GM10248 (cell line): ENCODE results near the gene NLGN1.

Experiments
- CTCF ChIA-PET: fragments of 300-600 bp; sonication (Branson Sonifier 250); formaldehyde crosslinking; extraction: SDS; loops from one replicate; lab custom pipeline; 2021; ENCODE audit warnings: antibody characterized with exemption; lab: Yijun Ruan, JAX
- POLR2A ChIA-PET: fragments of 350-650 bp; sonication (Branson Sonifier 250); formaldehyde crosslinking; extraction: SDS; loops from one replicate; lab custom pipeline; 2020; ENCODE audit warnings: antibody characterized with exemption; lab: Yijun Ruan, JAX
- DNase-seq: peaks from one replicate; pipeline ENCODE4 v3.0.0; 2012; ENCODE audit errors: extremely low spot score
- TF ChIP-seq, protein P1 (sequence below): IDR thresholded peaks from 2 replicates; pipeline ENCODE4 v1.5.1; 2012; ENCODE audit warnings: mild to moderate bottlenecking, low read depth; ENCODE audit errors: extremely low read depth, missing control alignments, control extremely low read depth

NLGN1 gene

DNA sequence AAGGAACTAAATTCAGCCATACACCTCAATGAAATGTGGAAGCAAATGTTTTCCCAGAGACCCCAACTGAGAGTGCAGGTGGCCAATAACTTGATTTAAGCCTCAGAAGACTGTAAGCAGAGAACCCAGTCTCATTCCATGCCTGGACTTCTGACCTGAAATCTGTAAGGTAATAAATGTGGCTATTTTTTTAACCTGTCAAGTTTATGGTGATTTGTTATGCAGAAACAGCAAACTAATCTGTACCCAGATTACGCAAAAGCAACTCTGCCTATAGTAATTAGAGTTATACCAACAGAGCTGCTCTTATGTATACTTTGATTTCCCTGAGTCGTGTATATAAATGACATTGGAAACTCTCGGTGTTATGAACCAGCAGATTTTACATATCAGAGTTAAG lies 927.6 kb downstream of the NLGN1 start:
- TF ChIP-seq, protein P1, sequence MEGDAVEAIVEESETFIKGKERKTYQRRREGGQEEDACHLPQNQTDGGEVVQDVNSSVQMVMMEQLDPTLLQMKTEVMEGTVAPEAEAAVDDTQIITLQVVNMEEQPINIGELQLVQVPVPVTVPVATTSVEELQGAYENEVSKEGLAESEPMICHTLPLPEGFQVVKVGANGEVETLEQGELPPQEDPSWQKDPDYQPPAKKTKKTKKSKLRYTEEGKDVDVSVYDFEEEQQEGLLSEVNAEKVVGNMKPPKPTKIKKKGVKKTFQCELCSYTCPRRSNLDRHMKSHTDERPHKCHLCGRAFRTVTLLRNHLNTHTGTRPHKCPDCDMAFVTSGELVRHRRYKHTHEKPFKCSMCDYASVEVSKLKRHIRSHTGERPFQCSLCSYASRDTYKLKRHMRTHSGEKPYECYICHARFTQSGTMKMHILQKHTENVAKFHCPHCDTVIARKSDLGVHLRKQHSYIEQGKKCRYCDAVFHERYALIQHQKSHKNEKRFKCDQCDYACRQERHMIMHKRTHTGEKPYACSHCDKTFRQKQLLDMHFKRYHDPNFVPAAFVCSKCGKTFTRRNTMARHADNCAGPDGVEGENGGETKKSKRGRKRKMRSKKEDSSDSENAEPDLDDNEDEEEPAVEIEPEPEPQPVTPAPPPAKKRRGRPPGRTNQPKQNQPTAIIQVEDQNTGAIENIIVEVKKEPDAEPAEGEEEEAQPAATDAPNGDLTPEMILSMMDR: no peak
- POLR2A ChIA-PET: no interaction called here

GRCh38 chr3:174325834-174326700 lies 928.5 kb downstream of the NLGN1 start:
- CTCF ChIA-PET: interaction anchor here (2.8 kb wide), 1 partner anchor 11 kb away, joined by 7 read pairs; no protein-coding TSS in a partner anchor
- no peak for DNase-seq
- POLR2A ChIA-PET: no interaction called here
- TF ChIP-seq, protein P1: no peak

More for the DNA sequence above, 927.6 kb downstream of the NLGN1 start:
- DNase-seq: no peak
- CTCF ChIA-PET: interaction anchor here (2.8 kb wide), 1 partner anchor 10 kb away, joined by 7 read pairs; no protein-coding TSS in a partner anchor

- ChIA-PET CTCF (no interaction called here), POLR2A (no interaction called here)
- DNase-seq: no peak
- TF ChIP-seq, protein P1: no peak
Observed at GRCh38 chr3:174329321-174329720, 931.8 kb downstream of the NLGN1 start.

- TF ChIP-seq, protein P1: no peak
- CTCF ChIA-PET: no interaction called here
- POLR2A ChIA-PET: no interaction called here
- no peak for DNase-seq
Observed at GRCh38 chr3:174330303-174330702, 932.8 kb downstream of the NLGN1 start.

DNA sequence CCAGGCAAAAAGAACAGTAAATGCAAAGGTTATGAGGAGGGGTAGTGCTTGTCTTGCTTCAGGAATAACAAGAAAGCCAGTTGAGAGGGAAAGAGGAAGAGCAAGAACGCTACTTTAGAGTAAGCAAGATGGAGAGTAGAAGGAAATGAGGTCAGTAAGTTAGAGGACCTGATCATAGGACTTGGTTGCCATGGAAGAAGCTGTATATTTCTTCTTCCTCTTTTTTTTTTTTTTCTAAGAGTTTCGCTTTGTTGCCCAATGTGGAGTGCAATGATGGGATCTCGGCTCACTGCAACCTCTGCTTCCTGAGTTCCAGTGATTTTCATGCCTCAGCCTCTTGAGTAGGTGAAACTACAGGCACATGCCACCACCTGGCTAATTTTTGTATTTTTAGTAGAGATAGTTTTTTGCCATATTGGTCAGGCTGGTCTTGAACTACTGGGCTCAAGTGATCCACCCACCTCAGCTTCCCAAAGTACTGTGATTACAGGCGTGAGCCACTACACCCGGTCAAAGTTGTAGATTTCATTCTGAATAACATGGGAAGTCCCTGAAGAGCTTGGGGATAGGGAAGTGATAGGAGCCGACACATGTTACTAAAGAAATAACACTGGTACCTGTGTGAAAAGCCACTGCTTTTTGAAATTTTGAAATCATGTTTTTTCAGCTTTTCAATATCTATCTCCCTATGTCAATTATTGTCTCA lies 933.7 kb downstream of the NLGN1 start:
- DNase-seq: no peak
- TF ChIP-seq, protein P1: no peak
- ChIA-PET CTCF (interaction anchor here (0.9 kb wide), 1 partner anchor 31 kb away, joined by 4 read pairs; no protein-coding TSS in a partner anchor), POLR2A (no interaction called here)

DNA sequence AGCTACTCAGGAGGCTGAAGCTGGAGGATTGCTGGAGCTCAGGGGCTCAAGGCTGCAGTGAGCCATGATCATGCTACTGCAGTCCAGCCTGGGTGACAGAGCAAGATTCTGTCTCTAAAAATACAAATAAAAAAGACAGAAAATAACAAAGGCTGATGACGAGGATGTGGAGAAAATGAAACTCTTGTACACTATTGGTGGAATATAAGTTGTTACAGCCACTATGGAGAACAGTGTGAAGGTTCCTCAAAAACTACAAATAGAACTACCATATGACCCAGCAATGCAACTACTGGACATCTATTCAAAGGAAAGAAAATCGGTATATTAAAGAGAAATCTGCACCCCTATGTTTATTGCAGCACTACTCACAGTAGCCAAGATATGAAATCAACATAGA lies 934.8 kb downstream of the NLGN1 start:
- TF ChIP-seq, protein P1: no peak
- DNase-seq: no peak
- ChIA-PET POLR2A (no interaction called here), CTCF (interaction anchor here (1.5 kb wide), 1 partner anchor 15 kb away, joined by 3 read pairs; no protein-coding TSS in a partner anchor)
